HG03558 (cell line): ENCODE measurements around the gene DCST1.

ENCODE experiments used
- ATAC-seq: cut with Tn5 transposase; IDR thresholded peaks from one replicate; pipeline ENCODE4 v1.9.1; 2021; ENCODE audit warnings: moderate number of reproducible peaks; ENCODE audit not compliant: unreplicated experiment; ENCODE audit errors: extremely low read depth

Gene DCST1

GRCh38 chr1:155012026-155012546 lies 21.5 kb upstream of the DCST1 start:
- ATAC-seq: no peak

GRCh38 chr1:155012776-155013602 lies 20.6 kb upstream of the DCST1 start:
- no peak for ATAC-seq

- ATAC-seq: no peak
These were observed 20.0 kb upstream of the DCST1 start for GRCh38 chr1:155013632-155014031.

GRCh38 chr1:155014709-155015508 lies 18.7 kb upstream of the DCST1 start:
- ATAC-seq: no peak

- no peak for ATAC-seq
These were observed 17.9 kb upstream of the DCST1 start for GRCh38 chr1:155015527-155016230.

- ATAC-seq: no peak
These were observed 17.3 kb upstream of the DCST1 start for GRCh38 chr1:155016231-155016831.

- ATAC-seq: no peak
These were observed 16.3 kb upstream of the DCST1 start for GRCh38 chr1:155017041-155017945.

- ATAC-seq: no peak
These were observed 15.7 kb upstream of the DCST1 start for GRCh38 chr1:155017946-155018316.

- ATAC-seq: no peak
These were observed 14.8 kb upstream of the DCST1 start for GRCh38 chr1:155018617-155019348.

GRCh38 chr1:155019377-155020245 lies 14.0 kb upstream of the DCST1 start:
- no peak for ATAC-seq

- no peak for ATAC-seq
These were observed 11.3 kb upstream of the DCST1 start for GRCh38 chr1:155022136-155022926.

GRCh38 chr1:155022927-155023236 lies 10.7 kb upstream of the DCST1 start:
- no peak for ATAC-seq

GRCh38 chr1:155023627-155024026 lies 10.0 kb upstream of the DCST1 start:
- no peak for ATAC-seq

- ATAC-seq: no peak
These were observed 9.3 kb upstream of the DCST1 start for GRCh38 chr1:155024315-155024714.

- ATAC-seq: no peak
These were observed 7.5 kb upstream of the DCST1 start for GRCh38 chr1:155026154-155026553.

GRCh38 chr1:155026588-155026987 lies 7.0 kb upstream of the DCST1 start:
- ATAC-seq: no peak
